HL-60 (cell line): ENCODE data around the gene PIWIL1.

Source experiments
- GABPA ChIP-seq: IDR thresholded peaks from 2 replicates; pipeline ENCODE4 v1.6.1; 2012; ENCODE audit warnings: low read depth
- POLR2AphosphoS5 ChIP-seq: IDR thresholded peaks from 2 replicates; pipeline ENCODE4 v1.6.1; 2012; ENCODE audit warnings: low read depth
- TF ChIP-seq, protein P1 (sequence below): IDR thresholded peaks from one replicate; pipeline ENCODE4 v1.5.1; 2011; ENCODE audit warnings: low read length, control low read depth, inconsistent platforms; ENCODE audit not compliant: insufficient read depth
- TF ChIP-seq, protein P2 (sequence below): IDR thresholded peaks from 2 replicates; pipeline ENCODE4 v1.6.1; 2012; ENCODE audit warnings: low read depth; ENCODE audit not compliant: insufficient replicate concordance

DNA sequence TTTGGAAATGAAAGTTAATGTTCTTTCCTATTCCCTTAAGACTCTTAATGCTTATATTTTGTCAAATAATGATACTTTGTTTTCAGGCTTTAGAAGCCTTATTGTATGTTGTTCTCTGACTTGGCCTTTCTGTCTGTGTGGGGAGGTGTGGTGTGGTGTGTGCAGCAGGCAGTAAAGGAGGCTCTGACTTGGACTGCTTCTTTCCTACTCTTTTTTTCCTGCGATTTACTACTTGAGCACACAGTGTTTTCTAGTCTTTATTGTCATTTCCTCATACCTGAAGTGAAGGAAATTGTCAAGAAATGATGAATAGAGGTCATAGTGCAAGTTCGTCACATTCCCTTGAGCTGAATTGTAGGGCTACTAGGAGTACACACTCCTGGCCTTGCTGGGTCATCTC lies 26.9 kb downstream of the PIWIL1 start:
- TF ChIP-seq POLR2AphosphoS5 (no peak), GABPA (no peak)
- TF ChIP-seq, protein P1, sequence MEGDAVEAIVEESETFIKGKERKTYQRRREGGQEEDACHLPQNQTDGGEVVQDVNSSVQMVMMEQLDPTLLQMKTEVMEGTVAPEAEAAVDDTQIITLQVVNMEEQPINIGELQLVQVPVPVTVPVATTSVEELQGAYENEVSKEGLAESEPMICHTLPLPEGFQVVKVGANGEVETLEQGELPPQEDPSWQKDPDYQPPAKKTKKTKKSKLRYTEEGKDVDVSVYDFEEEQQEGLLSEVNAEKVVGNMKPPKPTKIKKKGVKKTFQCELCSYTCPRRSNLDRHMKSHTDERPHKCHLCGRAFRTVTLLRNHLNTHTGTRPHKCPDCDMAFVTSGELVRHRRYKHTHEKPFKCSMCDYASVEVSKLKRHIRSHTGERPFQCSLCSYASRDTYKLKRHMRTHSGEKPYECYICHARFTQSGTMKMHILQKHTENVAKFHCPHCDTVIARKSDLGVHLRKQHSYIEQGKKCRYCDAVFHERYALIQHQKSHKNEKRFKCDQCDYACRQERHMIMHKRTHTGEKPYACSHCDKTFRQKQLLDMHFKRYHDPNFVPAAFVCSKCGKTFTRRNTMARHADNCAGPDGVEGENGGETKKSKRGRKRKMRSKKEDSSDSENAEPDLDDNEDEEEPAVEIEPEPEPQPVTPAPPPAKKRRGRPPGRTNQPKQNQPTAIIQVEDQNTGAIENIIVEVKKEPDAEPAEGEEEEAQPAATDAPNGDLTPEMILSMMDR = no peak
- TF ChIP-seq, protein P2, sequence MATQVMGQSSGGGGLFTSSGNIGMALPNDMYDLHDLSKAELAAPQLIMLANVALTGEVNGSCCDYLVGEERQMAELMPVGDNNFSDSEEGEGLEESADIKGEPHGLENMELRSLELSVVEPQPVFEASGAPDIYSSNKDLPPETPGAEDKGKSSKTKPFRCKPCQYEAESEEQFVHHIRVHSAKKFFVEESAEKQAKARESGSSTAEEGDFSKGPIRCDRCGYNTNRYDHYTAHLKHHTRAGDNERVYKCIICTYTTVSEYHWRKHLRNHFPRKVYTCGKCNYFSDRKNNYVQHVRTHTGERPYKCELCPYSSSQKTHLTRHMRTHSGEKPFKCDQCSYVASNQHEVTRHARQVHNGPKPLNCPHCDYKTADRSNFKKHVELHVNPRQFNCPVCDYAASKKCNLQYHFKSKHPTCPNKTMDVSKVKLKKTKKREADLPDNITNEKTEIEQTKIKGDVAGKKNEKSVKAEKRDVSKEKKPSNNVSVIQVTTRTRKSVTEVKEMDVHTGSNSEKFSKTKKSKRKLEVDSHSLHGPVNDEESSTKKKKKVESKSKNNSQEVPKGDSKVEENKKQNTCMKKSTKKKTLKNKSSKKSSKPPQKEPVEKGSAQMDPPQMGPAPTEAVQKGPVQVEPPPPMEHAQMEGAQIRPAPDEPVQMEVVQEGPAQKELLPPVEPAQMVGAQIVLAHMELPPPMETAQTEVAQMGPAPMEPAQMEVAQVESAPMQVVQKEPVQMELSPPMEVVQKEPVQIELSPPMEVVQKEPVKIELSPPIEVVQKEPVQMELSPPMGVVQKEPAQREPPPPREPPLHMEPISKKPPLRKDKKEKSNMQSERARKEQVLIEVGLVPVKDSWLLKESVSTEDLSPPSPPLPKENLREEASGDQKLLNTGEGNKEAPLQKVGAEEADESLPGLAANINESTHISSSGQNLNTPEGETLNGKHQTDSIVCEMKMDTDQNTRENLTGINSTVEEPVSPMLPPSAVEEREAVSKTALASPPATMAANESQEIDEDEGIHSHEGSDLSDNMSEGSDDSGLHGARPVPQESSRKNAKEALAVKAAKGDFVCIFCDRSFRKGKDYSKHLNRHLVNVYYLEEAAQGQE = no peak
